AG08395 (cell line): ENCODE data around the gene RAB9A.

Experiments used
- DNase-seq: peaks from one replicate; pipeline ENCODE4 v3.0.0; 2012; ENCODE audit warnings: mixed read lengths, low spot score

The RAB9A gene

DNA sequence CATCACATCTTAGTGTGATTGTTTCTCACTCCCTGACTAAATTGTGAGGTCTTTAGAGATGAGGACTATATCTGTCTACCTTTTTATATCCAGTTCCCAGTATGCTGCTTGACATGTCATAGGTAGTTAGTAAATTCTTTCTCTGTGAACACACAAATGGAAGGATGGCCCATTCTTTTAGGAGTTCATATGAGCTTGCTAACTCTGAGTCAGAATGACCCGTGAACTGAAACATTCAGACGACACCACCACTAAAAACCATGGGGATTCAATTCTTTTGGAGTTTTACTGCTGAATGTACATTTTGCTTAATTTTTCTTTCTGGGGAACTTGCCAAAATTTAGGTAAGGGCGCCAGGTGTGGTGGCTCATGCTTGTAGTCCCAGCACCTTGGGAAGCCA is 59.6 kb downstream of the RAB9A start:
- DNase-seq, result no peak

- peak; percentile 48 for DNase-seq
Measured at GRCh38 chrX:13750204-13750603, 61.3 kb downstream of the RAB9A start.

- no peak for DNase-seq
Measured at GRCh38 chrX:13750812-13751211, 61.9 kb downstream of the RAB9A start.

DNA sequence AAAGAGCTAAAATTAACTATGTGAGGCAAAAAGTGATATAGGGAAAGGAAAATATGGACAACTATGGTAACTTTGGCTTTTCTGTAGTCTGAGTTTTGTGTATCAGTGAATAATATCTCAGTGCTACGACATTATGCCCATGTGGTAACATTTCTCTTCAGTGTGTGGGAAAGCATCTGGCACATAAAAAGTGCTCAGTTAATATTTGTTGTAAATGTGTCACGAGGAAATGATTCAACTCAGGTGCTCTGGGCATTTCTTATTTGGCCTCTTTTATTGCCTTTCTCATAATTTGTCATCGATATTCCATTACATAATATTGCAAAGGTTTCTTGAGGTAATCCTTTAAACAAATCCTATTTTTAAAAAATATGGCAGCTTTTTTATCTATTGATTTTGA is 63.2 kb downstream of the RAB9A start:
- no peak for DNase-seq

GRCh38 chrX:13752646-13753045 is 63.7 kb downstream of the RAB9A start:
- DNase-seq, result no peak

DNA sequence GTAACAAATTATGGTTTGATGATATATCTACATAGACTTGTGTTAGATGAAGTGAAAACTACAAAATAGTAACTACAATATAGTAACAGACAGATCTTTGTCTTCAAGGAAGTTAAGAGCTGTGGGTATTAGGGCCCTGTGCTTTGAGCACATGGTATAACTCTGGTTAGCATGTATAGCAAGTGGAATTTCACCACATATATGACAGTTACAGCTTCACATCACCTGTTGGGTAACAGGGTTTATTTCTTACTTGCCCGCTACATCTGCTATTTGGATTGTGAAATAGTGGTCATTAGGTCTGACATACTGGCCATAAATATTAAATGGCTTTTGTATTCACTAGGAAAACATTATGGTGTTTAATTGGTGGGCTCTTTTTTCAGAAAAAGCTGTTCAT is 65.8 kb downstream of the RAB9A start:
- DNase-seq, result no peak

DNA sequence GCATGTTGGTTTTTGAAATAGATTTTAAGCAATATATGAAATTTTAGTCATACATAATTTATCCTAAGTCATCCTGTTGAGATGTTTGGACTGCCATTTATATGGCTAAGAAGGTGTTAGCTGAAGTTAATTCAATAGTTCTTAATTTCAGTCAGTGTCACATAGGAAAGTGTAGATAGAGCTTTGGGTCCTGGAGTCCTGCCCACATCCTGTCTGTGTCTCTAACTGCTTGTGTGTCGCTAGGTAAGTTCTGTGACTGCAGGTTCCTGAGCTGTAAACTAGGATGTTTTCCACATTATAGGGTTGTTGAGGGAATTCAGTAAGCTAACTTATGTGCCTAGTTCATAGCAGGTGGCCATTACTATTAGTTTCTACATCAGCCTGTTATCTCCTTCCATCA is 66.3 kb downstream of the RAB9A start:
- no peak for DNase-seq

- no peak for DNase-seq
Measured at GRCh38 chrX:13756381-13756780, 67.5 kb downstream of the RAB9A start.

GRCh38 chrX:13759152-13759718 is 70.3 kb downstream of the RAB9A start:
- no peak for DNase-seq
